ENCODE results near the gene TMEM37. TPM values are rescaled to one million over a fixed set of nuclear protein-coding genes. Genes with fewer than 3 reads are reported as not detected.

The TMEM37 gene
- total RNA-seq, 1 donor from 2014 or later, result not detected

DNA sequence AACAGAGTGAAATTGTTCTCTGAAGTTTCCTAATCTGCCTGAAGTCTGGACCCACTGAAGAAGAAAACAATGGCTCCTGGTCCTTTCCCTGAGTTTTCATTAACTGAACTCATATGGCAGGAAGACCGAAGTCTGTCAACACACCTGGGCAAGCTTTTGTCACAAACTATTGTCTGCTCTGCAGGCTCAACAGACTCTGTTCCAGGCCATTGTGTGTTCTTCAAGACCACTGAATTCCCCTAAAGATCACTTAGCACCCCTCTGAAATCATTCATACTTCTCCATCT is 6.6 kb upstream of the TMEM37 start:
- Histone ChIP-seq H3K27me3 (ENCODE audit: control insufficient read depth, insufficient read depth, low read length) (peaks cover 21% of the 10 kb centered on the region), H3K4me3 (ENCODE audit: low read depth, low read length) (no peak overlapping the region), H3K36me3 (ENCODE audit: control insufficient read depth, insufficient read depth, low read length) (no peaks in the 10 kb centered on the region)
- no peak for DNase-seq (ENCODE audit: low read depth)
- no peak for FAIRE-seq
- TF ChIP-seq, protein P1, sequence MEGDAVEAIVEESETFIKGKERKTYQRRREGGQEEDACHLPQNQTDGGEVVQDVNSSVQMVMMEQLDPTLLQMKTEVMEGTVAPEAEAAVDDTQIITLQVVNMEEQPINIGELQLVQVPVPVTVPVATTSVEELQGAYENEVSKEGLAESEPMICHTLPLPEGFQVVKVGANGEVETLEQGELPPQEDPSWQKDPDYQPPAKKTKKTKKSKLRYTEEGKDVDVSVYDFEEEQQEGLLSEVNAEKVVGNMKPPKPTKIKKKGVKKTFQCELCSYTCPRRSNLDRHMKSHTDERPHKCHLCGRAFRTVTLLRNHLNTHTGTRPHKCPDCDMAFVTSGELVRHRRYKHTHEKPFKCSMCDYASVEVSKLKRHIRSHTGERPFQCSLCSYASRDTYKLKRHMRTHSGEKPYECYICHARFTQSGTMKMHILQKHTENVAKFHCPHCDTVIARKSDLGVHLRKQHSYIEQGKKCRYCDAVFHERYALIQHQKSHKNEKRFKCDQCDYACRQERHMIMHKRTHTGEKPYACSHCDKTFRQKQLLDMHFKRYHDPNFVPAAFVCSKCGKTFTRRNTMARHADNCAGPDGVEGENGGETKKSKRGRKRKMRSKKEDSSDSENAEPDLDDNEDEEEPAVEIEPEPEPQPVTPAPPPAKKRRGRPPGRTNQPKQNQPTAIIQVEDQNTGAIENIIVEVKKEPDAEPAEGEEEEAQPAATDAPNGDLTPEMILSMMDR (IDR thresholded peaks at IDR 0.05; ENCODE audit: insufficient read depth, low read length, severe bottlenecking), result no peak

DNA sequence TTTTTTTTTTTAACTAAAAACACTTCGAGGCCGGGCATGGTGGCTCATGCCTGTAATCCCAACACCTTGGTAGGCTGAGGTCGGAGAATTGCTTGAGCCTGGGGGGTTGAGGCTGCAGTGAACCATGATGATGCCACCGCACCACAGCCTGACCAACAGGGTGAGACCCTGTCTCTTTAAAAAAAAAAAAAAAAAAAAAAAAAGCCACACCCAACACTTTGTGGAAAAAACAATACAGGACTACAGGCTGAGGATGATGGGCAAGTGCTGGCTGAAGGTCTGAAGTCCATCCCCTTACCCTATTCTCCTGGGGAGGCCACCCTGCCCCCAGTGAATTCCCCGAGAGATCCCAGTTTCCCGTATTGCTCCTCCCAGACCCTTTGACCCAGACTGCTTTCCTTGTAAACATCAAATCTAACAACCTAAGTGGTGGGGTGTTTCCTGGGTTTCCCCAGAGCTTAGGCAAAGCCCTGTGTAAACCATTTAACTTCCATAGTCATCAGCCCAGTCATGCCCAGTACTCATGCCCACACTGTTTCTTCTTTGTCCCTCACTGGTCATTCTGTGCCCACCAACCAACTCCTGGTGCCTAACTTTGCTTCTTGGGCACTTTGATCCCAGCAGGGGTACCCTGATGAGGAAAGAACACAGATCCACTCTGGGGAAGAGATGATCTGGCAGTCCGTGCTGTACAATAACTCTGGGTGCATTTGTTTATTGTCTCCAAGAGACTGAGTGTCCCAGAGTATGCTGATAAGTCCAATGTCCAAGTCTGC is 5.8 kb upstream of the TMEM37 start:
- FAIRE-seq (no peak), DNase-seq (ENCODE audit: low read depth) (no peak)
- no peak overlapping the region for H3K4me3 ChIP-seq (ENCODE audit: low read depth, low read length)

DNA sequence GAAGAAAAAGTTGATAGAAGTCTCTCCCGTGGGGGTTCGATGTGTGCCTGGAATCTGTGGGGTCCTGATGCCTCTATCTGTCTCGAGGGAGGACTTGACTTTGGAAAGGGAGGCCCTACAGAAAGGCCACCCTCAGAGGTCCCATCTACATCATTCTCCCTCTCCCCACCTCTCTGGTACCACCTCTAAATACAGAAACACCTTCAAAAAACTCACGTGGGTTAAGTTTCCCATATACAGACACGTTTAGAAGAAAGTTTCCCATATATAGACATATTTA is 5.3 kb upstream of the TMEM37 start:
- DNase-seq (ENCODE audit: low read depth), result no peak
- Histone ChIP-seq H3K36me3 (ENCODE audit: control insufficient read depth, insufficient read depth, low read length) (no peaks in the 10 kb centered on the region), H3K4me3 (ENCODE audit: low read depth, low read length) (no peak overlapping the region), H3K27me3 (ENCODE audit: control insufficient read depth, insufficient read depth, low read length) (peaks cover 20% of the 10 kb centered on the region)
- FAIRE-seq, result no peak
- TF ChIP-seq, protein P1 (IDR thresholded peaks at IDR 0.05; ENCODE audit: insufficient read depth, low read length, severe bottlenecking), result no peak

More for the DNA sequence above, 5.8 kb upstream of the TMEM37 start:
- peaks cover 21% of the 10 kb centered on the region for H3K27me3 ChIP-seq (ENCODE audit: control insufficient read depth, insufficient read depth, low read length)
- no peaks in the 10 kb centered on the region for H3K36me3 ChIP-seq (ENCODE audit: control insufficient read depth, insufficient read depth, low read length)
- TF ChIP-seq, protein P1 (IDR thresholded peaks at IDR 0.05; ENCODE audit: insufficient read depth, low read length, severe bottlenecking), result no peak

DNA sequence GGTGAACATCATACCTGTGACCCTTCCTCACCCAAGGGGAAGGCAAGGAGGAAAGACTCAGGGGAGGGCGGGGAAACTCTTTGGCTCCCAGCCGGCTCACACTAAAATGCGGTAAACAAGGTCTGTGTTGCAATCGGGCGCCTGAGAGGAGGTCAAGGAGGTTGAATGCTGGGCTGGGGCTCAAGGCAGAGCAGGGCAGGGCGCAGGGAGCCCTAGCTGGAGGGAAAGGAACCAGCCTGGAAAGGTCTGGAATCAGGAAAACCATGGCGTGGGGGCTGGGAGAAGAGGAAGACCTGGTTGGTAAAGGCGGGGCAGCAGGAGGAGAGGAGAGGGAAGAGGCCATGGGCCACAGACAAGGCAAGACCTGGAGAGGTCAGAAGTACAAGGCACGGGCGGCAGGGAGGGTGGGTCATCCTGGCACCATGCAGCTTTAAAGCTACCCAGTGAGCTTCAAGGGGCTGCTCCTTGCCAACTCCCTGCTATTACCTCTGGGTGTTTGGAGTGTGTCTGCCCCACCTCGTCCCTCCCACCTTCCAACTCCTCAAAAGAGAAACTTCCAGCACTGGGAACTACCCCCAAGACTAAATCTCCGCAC is 4.8 kb upstream of the TMEM37 start:
- FAIRE-seq (no peak), DNase-seq (ENCODE audit: low read depth) (peak; percentile 19)
- TF ChIP-seq, protein P1 (IDR thresholded peaks at IDR 0.05; ENCODE audit: insufficient read depth, low read length, severe bottlenecking), result no peak
- Histone ChIP-seq H3K27me3 (ENCODE audit: control insufficient read depth, insufficient read depth, low read length) (peaks cover 20% of the 10 kb centered on the region), H3K36me3 (ENCODE audit: control insufficient read depth, insufficient read depth, low read length) (no peaks in the 10 kb centered on the region), H3K4me3 (ENCODE audit: low read depth, low read length) (no peak overlapping the region)

DNA sequence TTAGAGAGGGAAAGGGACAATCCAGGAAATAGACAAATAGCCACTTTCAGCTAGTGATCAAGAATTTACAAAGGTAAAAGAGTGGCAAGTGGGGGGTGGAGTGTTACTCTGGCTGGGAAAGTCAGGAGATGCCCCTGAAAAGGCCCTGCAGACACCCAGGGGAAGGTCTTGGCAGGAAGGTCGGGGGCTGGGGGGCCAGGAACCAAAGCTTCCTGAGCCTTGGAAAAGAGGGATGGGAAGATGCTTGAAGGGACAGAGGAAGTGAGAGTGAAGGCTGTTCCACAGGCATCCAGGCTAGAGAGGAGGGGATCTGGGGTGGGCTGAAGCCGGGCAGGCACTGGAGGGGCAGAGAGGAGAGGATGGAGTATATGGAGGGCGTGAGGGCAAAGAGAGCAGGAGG is 3.9 kb upstream of the TMEM37 start:
- FAIRE-seq, result no peak
- H3K4me3 ChIP-seq (ENCODE audit: low read depth, low read length), result no peak overlapping the region
- peaks cover 25% of the 10 kb centered on the region for H3K27me3 ChIP-seq (ENCODE audit: control insufficient read depth, insufficient read depth, low read length)
- TF ChIP-seq, protein P1 (IDR thresholded peaks at IDR 0.05; ENCODE audit: insufficient read depth, low read length, severe bottlenecking), result no peak
- H3K36me3 ChIP-seq (ENCODE audit: control insufficient read depth, insufficient read depth, low read length), result no peaks in the 10 kb centered on the region
- DNase-seq (ENCODE audit: low read depth), result no peak
